DND-41 (cell line): ENCODE measurements around the gene ARNT2.

Experiments
- CTCF ChIP-seq: IDR thresholded peaks from 2 replicates; pipeline ENCODE4 v1.5.1; 2012; ENCODE audit warnings: borderline replicate concordance, low read length, moderate library complexity, mild to moderate bottlenecking; ENCODE audit not compliant: poor library complexity, severe bottlenecking; ENCODE audit errors: extremely low read depth
- EZH2 ChIP-seq: IDR thresholded peaks from 3 replicates; pipeline ENCODE4 v1.6.1; 2012; ENCODE audit warnings: borderline replicate concordance, low read depth, mild to moderate bottlenecking, moderate library complexity, low read length, inconsistent platforms; ENCODE audit not compliant: severe bottlenecking

GRCh38 chr15:80609091-80609490 is 204.9 kb downstream of the ARNT2 start:
- TF ChIP-seq CTCF (no peak), EZH2 (no peak)
